MM.1S (cell line): ENCODE measurements around the gene RASAL2.

ENCODE experiments used
- CTCF ChIP-seq: fragments of 300-600 bp; sonication (generic); IDR thresholded peaks from 2 replicates; pipeline ENCODE4 v1.5.1; 2016; ENCODE audit warnings: antibody characterized with exemption, low read length, mixed read lengths
- EZH2 ChIP-seq: fragments of 300-600 bp; sonication (generic); optimal IDR thresholded peaks from 2 replicates; pipeline ENCODE3; 2017; ENCODE audit warnings: low read depth, mild to moderate bottlenecking, antibody characterized with exemption, low read length, mixed read lengths
- EZH2phosphoT487 ChIP-seq: fragments of 300-600 bp; sonication (generic); IDR thresholded peaks from 2 replicates; pipeline ENCODE4 v1.6.1; 2018; ENCODE audit warnings: antibody characterized with exemption, low read length

DNA sequence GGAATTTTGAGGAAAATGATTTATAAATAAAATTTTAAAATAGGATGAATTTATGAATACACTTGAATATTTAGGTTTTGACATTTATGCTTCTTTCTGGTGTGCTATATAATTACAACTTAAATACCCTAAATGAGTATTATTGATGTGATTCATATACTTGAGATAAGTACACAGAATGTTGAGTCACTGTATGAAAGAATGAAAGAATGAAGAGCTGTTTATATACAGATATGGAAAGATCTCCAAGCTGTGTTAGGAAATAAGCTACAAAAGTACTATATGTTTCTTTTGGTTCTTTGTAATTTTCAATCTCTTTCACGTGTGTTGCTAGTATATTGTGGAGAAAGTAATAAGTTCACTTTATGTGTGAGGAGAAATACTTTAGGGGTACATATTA is 147.2 kb downstream of the RASAL2 start:
- no peak for TF ChIP-seq CTCF
- no peak for TF ChIP-seq EZH2phosphoT487
- TF ChIP-seq EZH2 = no peak
